ACC112 (cell line): ENCODE measurements around the gene FBXL7.

ENCODE experiments used
- H2AFZ ChIP-seq: fragments of 200-600 bp; sonication (generic); one replicate; pipeline ENCODE4 v1.6.0; 2017; ENCODE audit warnings: antibody characterized with exemption, low read length; ENCODE audit not compliant: unreplicated experiment
- H3K27ac ChIP-seq: fragments of 200-600 bp; sonication (generic); 2 replicates; pipeline ENCODE4 v1.5.1; 2014; ENCODE audit warnings: low read depth, mild to moderate bottlenecking, antibody characterized with exemption, low read length, moderate library complexity
- H3K27me3 ChIP-seq: fragments of 200-600 bp; sonication (generic); 2 replicates; pipeline ENCODE4 v1.6.1; 2014; ENCODE audit warnings: mild to moderate bottlenecking, antibody characterized with exemption, low read length, moderate library complexity, mixed read lengths; ENCODE audit not compliant: insufficient read depth
- H3K36me3 ChIP-seq: fragments of 200-600 bp; sonication (generic); 2 replicates; pipeline ENCODE4 v1.6.1; 2016; ENCODE audit warnings: mild to moderate bottlenecking, antibody characterized with exemption, low read length, moderate library complexity, mixed read lengths; ENCODE audit not compliant: insufficient read depth
- H3K4me1 ChIP-seq: fragments of 200-600 bp; sonication (generic); one replicate; pipeline ENCODE4 v1.6.1; 2016; ENCODE audit warnings: low read length, mixed read lengths; ENCODE audit not compliant: insufficient read depth, unreplicated experiment, control insufficient read depth
- H3K4me3 ChIP-seq: fragments of 200-600 bp; sonication (generic); 2 replicates; pipeline ENCODE4 v1.5.1; 2014; ENCODE audit warnings: mild to moderate bottlenecking, low read depth, low read length
- H3K79me2 ChIP-seq: fragments of 200-600 bp; sonication (generic); one replicate; pipeline ENCODE4 v1.6.0; 2016; ENCODE audit warnings: low read length; ENCODE audit not compliant: control insufficient read depth, unreplicated experiment, insufficient read depth

The FBXL7 gene

DNA sequence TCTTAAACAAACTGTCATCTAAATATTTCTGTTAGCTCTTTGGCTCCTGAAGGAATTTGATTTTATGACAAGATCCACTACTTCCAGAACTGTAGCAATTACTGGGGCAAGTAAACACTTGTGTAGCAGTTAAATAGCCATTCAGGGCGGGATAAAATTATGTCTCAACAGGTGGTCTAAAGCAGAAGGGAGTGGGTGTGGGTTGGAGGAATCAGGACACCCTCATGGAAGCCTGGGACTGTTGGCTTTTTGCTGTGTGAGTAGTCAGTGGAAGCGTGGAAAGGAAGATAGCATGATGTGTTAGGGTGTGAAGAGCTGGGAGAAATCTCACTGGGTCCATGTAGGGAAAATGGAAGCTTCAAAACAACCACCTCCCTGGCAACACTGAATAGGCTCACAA, 127.1 kb downstream of the FBXL7 start:
- Histone ChIP-seq H3K27ac (no peak overlapping the region), H3K79me2 (peaks cover 14% of the 10 kb centered on the region), H3K36me3 (no peaks in the 10 kb centered on the region), H3K27me3 (no peaks in the 10 kb centered on the region), H3K4me3 (no peak overlapping the region), H3K4me1 (peaks cover 3% of the 10 kb centered on the region), H2AFZ (no peak overlapping the region)

GRCh38 chr5:15627647-15628046, 127.7 kb downstream of the FBXL7 start:
- H3K4me3 ChIP-seq, result no peak overlapping the region
- H2AFZ ChIP-seq, result no peak overlapping the region
- H3K27ac ChIP-seq, result no peak overlapping the region
- H3K79me2 ChIP-seq, result peaks cover 11% of the 10 kb centered on the region
- peaks cover 3% of the 10 kb centered on the region for H3K4me1 ChIP-seq
- H3K36me3 ChIP-seq, result no peaks in the 10 kb centered on the region
- H3K27me3 ChIP-seq, result no peaks in the 10 kb centered on the region

- no peaks in the 10 kb centered on the region for H3K27me3 ChIP-seq
- H3K4me3 ChIP-seq, result no peak overlapping the region
- H3K4me1 ChIP-seq, result peaks cover 3% of the 10 kb centered on the region
- no peak overlapping the region for H3K27ac ChIP-seq
- no peaks in the 10 kb centered on the region for H3K36me3 ChIP-seq
- no peak overlapping the region for H2AFZ ChIP-seq
- peaks cover 5% of the 10 kb centered on the region for H3K79me2 ChIP-seq
Observed at GRCh38 chr5:15630441-15630840, 130.5 kb downstream of the FBXL7 start.

DNA sequence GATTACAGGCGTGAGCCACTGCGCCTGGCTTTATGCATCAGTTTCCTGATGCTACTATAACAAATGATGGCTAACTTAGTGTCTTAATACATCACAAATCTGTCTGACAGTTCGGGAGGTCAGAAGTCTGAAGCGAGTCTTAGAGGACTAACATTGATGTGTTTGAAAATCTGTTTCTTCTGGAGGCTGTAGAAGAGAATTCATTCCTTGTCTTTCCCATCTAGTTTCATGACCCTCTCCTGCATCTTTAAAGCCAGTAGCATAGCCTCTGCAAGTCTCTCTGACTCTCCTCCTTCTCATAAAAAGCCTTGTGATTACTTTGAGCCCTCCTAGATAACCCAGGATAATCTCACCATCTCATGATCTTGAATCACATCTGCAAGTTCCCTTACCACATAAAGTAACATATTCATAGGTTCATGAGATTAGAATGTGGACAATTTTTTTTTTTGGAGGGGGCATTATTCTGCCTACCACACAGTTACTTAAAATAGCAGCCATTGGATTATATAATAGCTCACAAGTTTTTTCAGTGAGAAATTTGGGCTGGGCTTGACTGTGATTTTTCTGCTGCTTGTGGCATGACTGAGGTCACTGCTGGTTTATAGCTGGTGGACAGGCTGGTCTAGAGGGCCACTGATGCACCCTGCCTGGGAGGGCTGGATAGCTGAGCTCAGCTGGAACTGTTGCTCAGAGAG, 134.8 kb downstream of the FBXL7 start:
- Histone ChIP-seq H3K4me3 (no peak overlapping the region), H3K4me1 (peaks cover 3% of the 10 kb centered on the region), H3K27ac (no peak overlapping the region), H3K79me2 (no peaks in the 10 kb centered on the region), H2AFZ (no peak overlapping the region), H3K27me3 (no peaks in the 10 kb centered on the region), H3K36me3 (no peaks in the 10 kb centered on the region)

DNA sequence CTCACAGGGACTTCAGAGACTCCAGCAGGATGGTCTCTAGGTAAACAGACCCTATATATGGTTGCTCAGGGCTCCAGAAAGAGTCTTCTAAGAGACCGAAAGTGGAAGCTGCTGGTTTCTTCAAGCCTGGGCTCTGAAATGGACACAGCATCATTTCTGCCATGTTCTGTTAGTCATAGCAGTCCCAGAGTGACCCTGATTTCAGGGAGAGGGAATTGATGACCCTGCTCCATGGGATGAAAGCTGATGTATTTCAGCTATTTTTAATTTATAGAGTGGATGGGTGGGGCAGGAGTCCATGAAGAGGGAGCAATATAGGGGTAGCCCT, 135.3 kb downstream of the FBXL7 start:
- H3K4me3 ChIP-seq, result no peak overlapping the region
- no peaks in the 10 kb centered on the region for H3K27me3 ChIP-seq
- no peak overlapping the region for H3K27ac ChIP-seq
- H3K79me2 ChIP-seq, result no peaks in the 10 kb centered on the region
- H2AFZ ChIP-seq, result no peak overlapping the region
- H3K36me3 ChIP-seq, result no peaks in the 10 kb centered on the region
- H3K4me1 ChIP-seq, result peaks cover under 1% of the 10 kb centered on the region

DNA sequence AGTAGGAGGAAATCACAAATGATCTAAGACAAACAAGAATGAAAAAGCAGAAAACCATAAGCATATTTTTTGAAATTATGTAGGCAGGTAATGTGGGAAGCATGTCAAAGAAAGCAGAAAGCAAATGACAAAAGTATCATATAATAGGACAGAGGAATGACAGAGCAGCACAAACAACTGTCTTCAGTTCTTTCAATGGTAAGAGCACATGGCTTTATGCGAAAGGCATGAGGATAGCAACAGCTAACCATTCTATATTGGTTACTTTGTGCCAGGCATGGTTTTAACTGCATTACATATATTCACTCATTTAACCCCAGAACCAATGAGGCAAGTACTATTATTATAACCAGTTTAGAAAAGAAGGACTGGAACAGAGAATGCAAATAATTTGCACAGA, 137.4 kb downstream of the FBXL7 start:
- Histone ChIP-seq H3K4me1 (no peaks in the 10 kb centered on the region), H2AFZ (no peak overlapping the region), H3K36me3 (no peaks in the 10 kb centered on the region), H3K4me3 (no peak overlapping the region), H3K27ac (no peak overlapping the region), H3K27me3 (no peaks in the 10 kb centered on the region), H3K79me2 (peaks cover 2% of the 10 kb centered on the region)

DNA sequence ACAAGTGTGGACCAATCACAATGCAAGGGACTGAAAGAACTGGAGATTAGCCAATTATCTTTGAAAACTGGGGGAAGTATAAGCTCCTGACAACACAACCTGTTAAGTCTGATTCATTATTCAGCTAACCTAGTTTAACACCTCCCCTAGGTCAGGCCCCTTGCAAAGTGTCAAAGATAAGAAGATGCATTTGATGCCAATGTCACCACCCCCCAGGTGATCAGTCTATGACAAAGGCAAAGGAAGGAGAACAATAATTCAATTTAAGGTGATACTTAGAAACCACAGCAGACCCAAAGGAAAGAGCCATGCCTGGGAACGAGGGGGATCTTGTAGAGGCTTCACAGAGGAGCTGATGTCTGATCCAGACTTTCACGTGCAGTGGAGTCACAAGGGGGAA, 137.9 kb downstream of the FBXL7 start:
- Histone ChIP-seq H3K27ac (no peak overlapping the region), H3K4me1 (no peaks in the 10 kb centered on the region), H3K4me3 (no peak overlapping the region), H3K36me3 (no peaks in the 10 kb centered on the region), H3K79me2 (peaks cover 5% of the 10 kb centered on the region), H3K27me3 (no peaks in the 10 kb centered on the region), H2AFZ (no peak overlapping the region)

DNA sequence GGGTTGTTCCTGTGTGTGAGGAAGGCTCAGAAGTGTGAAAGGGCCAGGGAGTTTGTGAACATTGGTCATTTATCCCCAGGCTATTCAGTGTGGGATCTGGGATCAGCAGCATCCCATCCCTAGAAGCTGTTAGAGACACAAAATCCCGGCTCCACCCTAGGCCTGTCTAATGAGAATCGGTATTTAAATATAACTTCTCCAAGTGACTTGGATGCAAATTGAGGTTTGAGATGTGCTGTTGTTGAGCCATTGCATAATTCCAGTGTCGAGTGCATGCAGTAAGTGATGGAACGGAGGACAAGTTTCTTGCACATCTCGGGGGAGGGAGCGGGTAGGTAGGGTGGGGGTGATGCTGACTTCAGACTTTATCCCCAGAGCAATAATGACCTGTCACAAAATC, 138.3 kb downstream of the FBXL7 start:
- Histone ChIP-seq H2AFZ (no peak overlapping the region), H3K36me3 (no peaks in the 10 kb centered on the region), H3K79me2 (peaks cover 5% of the 10 kb centered on the region), H3K27ac (no peak overlapping the region), H3K4me3 (no peak overlapping the region), H3K4me1 (peaks cover 2% of the 10 kb centered on the region), H3K27me3 (no peaks in the 10 kb centered on the region)

GRCh38 chr5:15639288-15639687, 139.3 kb downstream of the FBXL7 start:
- H3K4me3 ChIP-seq, result no peak overlapping the region
- H3K27me3 ChIP-seq, result no peaks in the 10 kb centered on the region
- peaks cover 10% of the 10 kb centered on the region for H3K79me2 ChIP-seq
- H3K27ac ChIP-seq, result no peak overlapping the region
- peaks cover 10% of the 10 kb centered on the region for H3K4me1 ChIP-seq
- no peaks in the 10 kb centered on the region for H3K36me3 ChIP-seq
- no peak overlapping the region for H2AFZ ChIP-seq

DNA sequence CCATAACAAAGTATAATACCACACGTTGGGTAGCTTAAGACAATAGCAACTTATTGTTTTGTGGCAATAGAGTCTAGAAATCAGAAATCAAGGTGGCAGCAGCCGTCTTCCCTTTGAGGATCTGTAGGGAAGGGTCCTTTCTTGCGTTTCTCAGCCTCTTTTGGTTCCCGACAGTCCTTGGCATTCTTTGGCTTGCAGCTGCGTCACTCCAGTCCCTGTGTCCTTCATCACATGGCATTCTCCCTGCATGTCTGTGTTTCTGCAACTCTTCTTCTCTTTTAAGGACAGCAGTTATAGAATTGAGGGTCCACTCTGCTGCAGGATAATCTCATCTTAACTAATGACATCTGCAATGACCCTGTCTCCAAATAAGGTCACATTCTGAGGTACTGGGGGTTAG, 140.1 kb downstream of the FBXL7 start:
- H2AFZ ChIP-seq, result no peak overlapping the region
- no peak overlapping the region for H3K4me3 ChIP-seq
- no peaks in the 10 kb centered on the region for H3K27me3 ChIP-seq
- H3K36me3 ChIP-seq, result no peaks in the 10 kb centered on the region
- H3K79me2 ChIP-seq, result peaks cover 10% of the 10 kb centered on the region
- H3K4me1 ChIP-seq, result peaks cover 18% of the 10 kb centered on the region
- no peak overlapping the region for H3K27ac ChIP-seq

- Histone ChIP-seq H3K27ac (no peak overlapping the region), H2AFZ (no peak overlapping the region), H3K4me3 (no peak overlapping the region), H3K36me3 (no peaks in the 10 kb centered on the region), H3K4me1 (peaks cover 26% of the 10 kb centered on the region), H3K79me2 (peaks cover 26% of the 10 kb centered on the region), H3K27me3 (no peaks in the 10 kb centered on the region)
Observed at GRCh38 chr5:15643731-15644130, 143.8 kb downstream of the FBXL7 start.
